Ovary (tissue), 10 donors: Measurements from ENCODE around the gene ARHGAP27. TPM values are rescaled to one million over a fixed set of nuclear protein-coding genes. Genes with fewer than 3 reads are reported as not detected.
"Not testable (repeated sequence)": the region's sequence is repeated elsewhere in the genome, so short reads cannot be mapped to it uniquely, and the experiment has no call there.

Source experiments
- DNase-seq, 5 donors: peaks; one replicate each; pipeline ENCODE4 v3.0.0-alpha.2; 2019 to 2020
- H3K27ac ChIP-seq, 2 donors: fragments of 200-600 bp; one replicate each; pipeline versions ENCODE4 v1.5.1 to v1.8.0; 2019 to 2022
- H3K27me3 ChIP-seq: fragments of 200-600 bp; one replicate; pipeline ENCODE4 v1.8.0; 2022
- H3K36me3 ChIP-seq: fragments of 200-600 bp; sonication (generic); one replicate; pipeline ENCODE4 v1.5.1; 2019
- H3K4me1 ChIP-seq: one replicate; pipeline ENCODE4 v1.8.1; 2013; ENCODE audit warnings: mild to moderate bottlenecking, moderate library complexity; ENCODE audit not compliant: insufficient read depth
- H3K4me3 ChIP-seq: fragments of 200-600 bp; sonication (generic); one replicate; pipeline ENCODE4 v1.5.1; 2017
- H3K9me3 ChIP-seq, 2 donors: fragments of 200-600 bp in 1 of 2; sonication (generic) in 1 of 2; one replicate each; pipeline versions ENCODE4 v1.5.1 to v1.8.1; 2013 to 2019; ENCODE audit warnings: mild to moderate bottlenecking in 1 of 2, moderate library complexity in 1 of 2
- CTCF ChIP-seq, 3 donors: fragments of 450-650 bp in 2 of 3; fragments of 200-600 bp in 1 of 3; IDR thresholded peaks; one replicate each; pipeline versions ENCODE4 v1.5.1 to v1.8.0; 2016 to 2022; ENCODE audit warnings: antibody characterized with exemption in 3 of 3, mild to moderate bottlenecking in 1 of 3
- EP300 ChIP-seq: sonication (generic); formaldehyde crosslinking; IDR thresholded peaks from one replicate; pipeline ENCODE4 v1.6.1; 2017; ENCODE audit warnings: antibody characterized with exemption
- POLR2A ChIP-seq: fragments of 450-650 bp; IDR thresholded peaks from one replicate; pipeline ENCODE4 v1.6.1; 2017; ENCODE audit warnings: antibody characterized with exemption, mild to moderate bottlenecking, moderate library complexity
- WGBS, 3 donors: extraction: QIAGEN DNeasy Blood & Tissue Kit in 1 of 3; methylation state at CpG; one replicate each; pipeline versions ENCODE4 v1.1.5 to v1.1.7; 2013 to 2017; 5-methylcytosine and 5-hydroxymethylcytosine counted together
- intact Hi-C, 4 donors: fragments of 100-400 bp; cut with DNase I; formaldehyde crosslinking; loops; one replicate each; pipeline versions ENCODE4 v1.11.0 to v1.15.1; 2022 to 2023
- long read RNA-seq, 3 donors: library from polyadenylated mRNA in 2 of 3; unstranded in 2 of 3; transcript quantifications; one replicate each; pipeline ENCODE4 v2.0.0 and lab custom pipeline, GENCODE V29; 2021 to 2026
- polyA plus RNA-seq, 2 donors: library from polyadenylated mRNA; stranded (reverse); fragments of 200-250 nt in 1 of 2; fragments of 350-450 nt in 1 of 2; fragmentation: Illumina TruSeq in 1 of 2; extraction: RNeasy Lipid Tissue Mini Kit (QIAGEN cat#74804) in 1 of 2; gene quantifications; one replicate each; pipeline ENCODE4 v1.2.3, GENCODE V29; 2013 to 2014
- total RNA-seq, 7 donors: library from RNA; depleted of rRNA in 2 of 7; stranded (reverse); fragments of >200 nt in 2 of 7; fragmentation: NEBNext Ultra II Directional in 3 of 7; extraction: Animal tissue kit (Norgen Biotek cat#: 25700) in 3 of 7; gene quantifications; one replicate each; pipeline versions ENCODE4 v1.1.0 to v1.2.4, GENCODE V29; 2016 to 2023
- donor health status: DM: no; HTN: no; CAD: no; lungs with moderate emphysema.
- donor health status: DM: no; HTN: no; CAD: no.
- donor health status: Bipolar disorder and iron deficiency.
- donor health status: DM: yes; HTN: yes; CAD: no.
- donor health status: DM: no; HTN: no; CAD: no.
- donor health status: DM: yes; HTN: yes; CAD: no.

Gene ARHGAP27, protein sequence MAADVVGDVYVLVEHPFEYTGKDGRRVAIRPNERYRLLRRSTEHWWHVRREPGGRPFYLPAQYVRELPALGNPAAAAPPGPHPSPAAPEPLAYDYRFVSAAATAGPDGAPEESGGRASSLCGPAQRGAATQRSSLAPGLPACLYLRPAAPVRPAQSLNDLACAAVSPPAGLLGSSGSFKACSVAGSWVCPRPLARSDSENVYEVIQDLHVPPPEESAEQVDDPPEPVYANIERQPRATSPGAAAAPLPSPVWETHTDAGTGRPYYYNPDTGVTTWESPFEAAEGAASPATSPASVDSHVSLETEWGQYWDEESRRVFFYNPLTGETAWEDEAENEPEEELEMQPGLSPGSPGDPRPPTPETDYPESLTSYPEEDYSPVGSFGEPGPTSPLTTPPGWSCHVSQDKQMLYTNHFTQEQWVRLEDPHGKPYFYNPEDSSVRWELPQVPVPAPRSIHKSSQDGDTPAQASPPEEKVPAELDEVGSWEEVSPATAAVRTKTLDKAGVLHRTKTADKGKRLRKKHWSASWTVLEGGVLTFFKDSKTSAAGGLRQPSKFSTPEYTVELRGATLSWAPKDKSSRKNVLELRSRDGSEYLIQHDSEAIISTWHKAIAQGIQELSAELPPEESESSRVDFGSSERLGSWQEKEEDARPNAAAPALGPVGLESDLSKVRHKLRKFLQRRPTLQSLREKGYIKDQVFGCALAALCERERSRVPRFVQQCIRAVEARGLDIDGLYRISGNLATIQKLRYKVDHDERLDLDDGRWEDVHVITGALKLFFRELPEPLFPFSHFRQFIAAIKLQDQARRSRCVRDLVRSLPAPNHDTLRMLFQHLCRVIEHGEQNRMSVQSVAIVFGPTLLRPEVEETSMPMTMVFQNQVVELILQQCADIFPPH
- total RNA-seq, result 10 to 100 TPM in 3 of 7 donors, 1 to 10 TPM in 4; 3.7 to 41.7 (median 8.7) TPM
- 10 to 100 TPM in 1 of 2 donors, 1 to 10 TPM in 1; 3.8 to 10.1 TPM for polyA plus RNA-seq
- long read RNA-seq, donor 1, partial matches to known transcripts, result 3 of 5 reads
- long read RNA-seq, donor 1, other reads (novel, unspliced or antisense), result 1 of 5 reads
- long read RNA-seq, donor 2, partial matches to known transcripts, result 0 of 1 reads
- long read RNA-seq, donor 2, other reads (novel, unspliced or antisense), result 0 of 1 reads
- long read RNA-seq, donor 3, full-length matches to known transcripts, result 3 of 19 reads
- long read RNA-seq, donor 3, partial matches to known transcripts, result 4 of 19 reads
- long read RNA-seq, donor 3, other reads (novel, unspliced or antisense), result 12 of 19 reads

DNA sequence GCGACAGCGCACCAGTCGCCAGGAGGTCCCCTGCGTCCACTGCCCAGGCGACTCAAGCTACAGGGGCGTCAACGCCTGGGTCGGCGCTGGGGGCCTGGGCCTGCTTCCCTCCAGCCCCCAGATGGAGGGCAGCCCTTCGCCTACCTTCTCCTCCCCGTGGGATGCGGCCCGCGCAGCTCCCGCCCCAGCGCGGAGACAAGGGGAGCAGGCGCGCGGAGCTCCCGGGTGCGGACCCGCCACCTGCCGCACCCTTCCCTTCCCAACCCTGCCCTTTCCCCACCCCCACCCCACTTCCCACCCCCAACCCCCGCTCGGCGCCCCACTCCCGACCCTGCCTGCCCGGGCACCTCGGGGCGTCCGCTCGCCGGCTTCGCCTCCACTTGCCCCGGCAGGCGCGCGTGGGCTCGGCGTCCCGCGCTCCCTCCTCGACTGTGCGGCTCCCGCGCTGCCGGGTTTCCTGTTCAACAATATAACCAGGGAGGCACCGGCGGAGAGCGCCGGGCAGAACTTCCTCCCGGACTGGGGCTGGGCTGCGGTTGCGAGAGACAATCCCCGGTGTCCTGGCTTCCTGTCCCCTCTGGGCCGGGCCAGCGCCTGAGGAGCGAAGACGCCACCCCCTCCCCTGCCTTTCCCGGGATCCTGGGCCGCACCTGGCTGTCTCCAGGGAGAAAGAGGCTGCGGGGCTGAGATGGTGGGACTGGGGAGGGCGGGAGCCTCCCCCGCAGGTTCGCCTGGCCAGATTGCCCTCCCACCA is at the start of gene ARHGAP27:
Gene ARHGAP27 (minus strand): TSS at position 466 of the 754 bp plus-strand sequence. CDS start 2,591 bp downstream, outside the sequence.
- Histone ChIP-seq H3K9me3 (no peaks in the 10 kb centered on the region), H3K27me3 (no peaks in the 10 kb centered on the region), H3K4me1 (peaks cover 4% of the 10 kb centered on the region), H3K27ac (no peak within 1 kb of the TSS), H3K36me3 (no peaks in the 10 kb centered on the region), H3K4me3 (peak within 1 kb of the TSS; percentile 34)
- TF ChIP-seq POLR2A (no peak), EP300 (no peak), CTCF (IDR thresholded peaks at IDR 0.05) (no peak)
- no peak for DNase-seq
- intact Hi-C loops, result no loop called here
- WGBS, 3 donors, result 2% methylated on average over 31 to 66 of the region's 66 CpGs

- H3K9me3 ChIP-seq, H3K27me3 ChIP-seq, intact Hi-C loops, H3K4me3 ChIP-seq, H3K4me1 ChIP-seq, H3K36me3 ChIP-seq, H3K27ac ChIP-seq, DNase-seq: not testable (repeated sequence)
- 92% methylated on average over 4 of the region's 4 CpGs; no CpG with 5 or more reads in 2 of the 3 donors for WGBS, 3 donors
Measured at GRCh38 chr17:45482317-45482716, 49.6 kb upstream of the ARHGAP27 start.

- 92 to 97% (median 94%) methylated on average over 14 of the region's 14 CpGs for WGBS, 3 donors
- H3K9me3 ChIP-seq, H3K4me3 ChIP-seq, DNase-seq, H3K36me3 ChIP-seq, intact Hi-C loops, H3K27me3 ChIP-seq, H3K4me1 ChIP-seq, H3K27ac ChIP-seq: not testable (repeated sequence)
Measured at GRCh38 chr17:45475436-45475835, 42.8 kb upstream of the ARHGAP27 start.

DNA sequence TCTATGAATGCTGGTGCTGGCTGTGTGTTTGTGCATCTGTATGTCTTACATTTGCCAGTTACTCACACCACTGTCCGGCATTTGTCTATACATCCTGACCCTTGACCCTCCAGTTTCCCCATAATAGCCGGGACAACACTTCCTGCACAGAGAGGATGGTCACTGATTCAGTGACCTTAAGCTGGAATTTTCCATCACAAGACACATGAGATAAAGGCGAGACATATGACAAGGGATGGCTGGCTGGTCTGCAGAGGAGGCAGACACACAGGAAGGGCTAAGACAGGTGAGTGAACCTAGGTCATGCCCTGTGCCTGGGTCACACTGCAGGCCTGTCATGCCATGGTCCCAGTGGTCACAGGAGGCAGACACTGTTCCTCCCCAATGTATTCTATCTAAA is 39.6 kb upstream of the ARHGAP27 start:
- H3K27ac ChIP-seq, H3K27me3 ChIP-seq, intact Hi-C loops, H3K4me3 ChIP-seq, H3K9me3 ChIP-seq, H3K36me3 ChIP-seq, DNase-seq, H3K4me1 ChIP-seq: not testable (repeated sequence)
- 73 to 74% (median 73%) methylated on average over 3 of the region's 3 CpGs for WGBS, 3 donors

GRCh38 chr17:45469204-45469563 is 36.5 kb upstream of the ARHGAP27 start:
- DNase-seq, H3K4me3 ChIP-seq, H3K9me3 ChIP-seq, H3K27ac ChIP-seq, intact Hi-C loops, H3K36me3 ChIP-seq, H3K4me1 ChIP-seq, H3K27me3 ChIP-seq: not testable (repeated sequence)
- WGBS, 3 donors, result 45 to 55% (median 48%) methylated on average over 4 of the region's 4 CpGs

- H3K27me3 ChIP-seq, H3K27ac ChIP-seq, DNase-seq, H3K4me3 ChIP-seq, intact Hi-C loops, H3K9me3 ChIP-seq, H3K36me3 ChIP-seq, H3K4me1 ChIP-seq: not testable (repeated sequence)
- WGBS, 3 donors, result 71 to 81% (median 79%) methylated on average over 8 to 14 of the region's 14 CpGs
Measured at GRCh38 chr17:45468293-45469203, 35.9 kb upstream of the ARHGAP27 start.

- intact Hi-C loops, H3K36me3 ChIP-seq: not testable (repeated sequence)
Measured at GRCh38 chr17:45461524-45462327, 29.1 kb upstream of the ARHGAP27 start.

GRCh38 chr17:45460422-45460821 is 27.8 kb upstream of the ARHGAP27 start:
- DNase-seq, H3K4me3 ChIP-seq, H3K27ac ChIP-seq, intact Hi-C loops, H3K9me3 ChIP-seq, H3K27me3 ChIP-seq, H3K36me3 ChIP-seq, H3K4me1 ChIP-seq: not testable (repeated sequence)
- 88 to 98% (median 94%) methylated on average over 4 to 5 of the region's 5 CpGs for WGBS, 3 donors

More at GRCh38 chr17:45461524-45462327, 29.1 kb upstream of the ARHGAP27 start:
- not testable (repeated sequence) for H3K27me3 ChIP-seq, H3K9me3 ChIP-seq, DNase-seq, H3K4me1 ChIP-seq, H3K27ac ChIP-seq, H3K4me3 ChIP-seq
- 83 to 90% (median 84%) methylated on average over 4 to 8 of the region's 8 CpGs for WGBS, 3 donors
